GM23338 (cell line): ENCODE results near the gene YES1. TPM values are rescaled to one million over a fixed set of nuclear protein-coding genes. Genes with fewer than 3 reads are reported as not detected.

Source experiments
- ATAC-seq: fragments of 200-7000 bp; cut with Tn5 transposase; 3 replicates; pipeline ENCODE4 v1.9.1; 2020
- DNase-seq: peaks from one replicate; pipeline ENCODE4 v3.0.0-alpha.2; 2015; ENCODE audit warnings: low spot score
- H2AFZ ChIP-seq: fragments of 200-600 bp; sonication (generic); 2 replicates; pipeline ENCODE4 v1.8.0; 2016; ENCODE audit warnings: antibody characterized with exemption, mild to moderate bottlenecking, moderate library complexity
- H3F3A ChIP-seq: fragments of 200-600 bp; sonication (generic); replicated peaks from 2 replicates; pipeline ENCODE4 v1.8.0; 2017; ENCODE audit warnings: antibody characterized with exemption, mixed run types, low read depth
- H3K27ac ChIP-seq: fragments of 200-600 bp; sonication (generic); 2 replicates; pipeline ENCODE4 v1.6.1; 2016; ENCODE audit warnings: low read depth
- H3K27me3 ChIP-seq: fragments of 200-600 bp; sonication (generic); 2 replicates; pipeline ENCODE4 v1.8.0; 2016; ENCODE audit warnings: mild to moderate bottlenecking, mixed run types, moderate library complexity; ENCODE audit not compliant: insufficient read depth
- H3K36me3 ChIP-seq: fragments of 200-600 bp; sonication (generic); 2 replicates; pipeline ENCODE4 v1.8.0; 2016; ENCODE audit warnings: mild to moderate bottlenecking; ENCODE audit not compliant: insufficient read depth
- H3K4me1 ChIP-seq: fragments of 200-600 bp; sonication (generic); 2 replicates; pipeline ENCODE4 v1.8.0; 2016; ENCODE audit warnings: mild to moderate bottlenecking, moderate library complexity; ENCODE audit not compliant: insufficient read depth
- H3K4me2 ChIP-seq: fragments of 200-600 bp; sonication (generic); 2 replicates; pipeline ENCODE4 v1.7.1; 2017; ENCODE audit warnings: mixed run types
- H3K4me3 ChIP-seq: fragments of 200-600 bp; sonication (generic); 2 replicates; pipeline ENCODE4 v1.6.1; 2016; ENCODE audit warnings: mixed run types
- H3K79me2 ChIP-seq: fragments of 200-600 bp; sonication (generic); replicated peaks from 2 replicates; pipeline ENCODE4 v1.8.0; 2017; ENCODE audit warnings: mild to moderate bottlenecking; ENCODE audit not compliant: insufficient read depth
- H3K9me2 ChIP-seq: fragments of 200-600 bp; sonication (generic); 2 replicates; pipeline ENCODE4 v1.8.0; 2017; ENCODE audit not compliant: insufficient read depth
- H4K20me1 ChIP-seq: fragments of 200-600 bp; sonication (generic); replicated peaks from 2 replicates; pipeline ENCODE4 v1.8.0; 2017; ENCODE audit warnings: mild to moderate bottlenecking; ENCODE audit not compliant: insufficient read depth
- H3K27ac Mint-ChIP-seq: 2 replicates; pipeline ENCODE4 v1.8.0; 2020; ENCODE audit warnings: inconsistent platforms, mild to moderate bottlenecking, moderate library complexity, mixed read lengths
- H3K27me3 Mint-ChIP-seq: 3 replicates; pipeline ENCODE4 v1.8.0; 2022; ENCODE audit warnings: low read depth, mild to moderate bottlenecking, moderate library complexity, mixed read lengths, inconsistent platforms; ENCODE audit not compliant: insufficient read depth, poor library complexity
- H3K36me3 Mint-ChIP-seq: 3 replicates; pipeline ENCODE4 v1.8.0; 2021; ENCODE audit warnings: low read depth, mild to moderate bottlenecking, inconsistent platforms, moderate library complexity, mixed read lengths
- H3K4me1 Mint-ChIP-seq: 3 replicates; pipeline ENCODE4 v1.8.0; 2020; ENCODE audit warnings: mild to moderate bottlenecking, inconsistent platforms, mixed read lengths
- H3K4me3 Mint-ChIP-seq: 3 replicates; pipeline ENCODE4 v1.8.0; 2021; ENCODE audit warnings: moderate library complexity, mild to moderate bottlenecking, inconsistent platforms, mixed read lengths
- H3K9me3 Mint-ChIP-seq: 3 replicates; pipeline ENCODE4 v1.8.0; 2020; ENCODE audit warnings: moderate library complexity, mild to moderate bottlenecking, inconsistent platforms, mixed read lengths
- CREB1 ChIP-seq: fragments of 250-450 bp; sonication (Bioruptor Pico); IDR thresholded peaks from 2 replicates; pipeline ENCODE4 v1.5.0; 2020; ENCODE audit warnings: low read depth, mild to moderate bottlenecking, moderate library complexity
- ETS1 ChIP-seq: IDR thresholded peaks from 2 replicates; pipeline ENCODE4 v1.6.1; 2016; ENCODE audit warnings: antibody characterized with exemption
- EZH2 ChIP-seq: fragments of 200-600 bp; sonication (generic); IDR thresholded peaks from one replicate; pipeline ENCODE4 v1.8.0; 2017; ENCODE audit warnings: antibody characterized with exemption, mild to moderate bottlenecking, low read depth; ENCODE audit not compliant: unreplicated experiment
- EZH2phosphoT487 ChIP-seq: fragments of 200-600 bp; sonication (generic); IDR thresholded peaks from one replicate; pipeline ENCODE4 v1.8.1; 2018; ENCODE audit warnings: antibody characterized with exemption; ENCODE audit not compliant: unreplicated experiment
- JUNB ChIP-seq: IDR thresholded peaks from one replicate; pipeline ENCODE4 v1.6.1; 2016; ENCODE audit warnings: antibody characterized with exemption; ENCODE audit not compliant: unreplicated experiment
- NANOG ChIP-seq: IDR thresholded peaks from 2 replicates; pipeline ENCODE4 v1.6.1; 2016; ENCODE audit warnings: antibody characterized with exemption, borderline replicate concordance
- POLR2AphosphoS5 ChIP-seq: IDR thresholded peaks from 2 replicates; pipeline ENCODE4 v1.6.1; 2016; ENCODE audit warnings: antibody characterized with exemption, low read depth
- REST ChIP-seq: IDR thresholded peaks from one replicate; pipeline ENCODE4 v1.6.1; 2018; ENCODE audit warnings: antibody characterized with exemption; ENCODE audit not compliant: unreplicated experiment
- ZNF114 ChIP-seq: fragments of 250-450 bp; sonication (Bioruptor Pico); IDR thresholded peaks from 2 replicates; pipeline ENCODE4 v1.5.0; 2020; ENCODE audit warnings: mild to moderate bottlenecking, moderate library complexity
- ZNF331 ChIP-seq: fragments of 250-450 bp; sonication (Bioruptor Pico); IDR thresholded peaks from 2 replicates; pipeline ENCODE4 v1.5.0; 2020; ENCODE audit warnings: low read depth, mild to moderate bottlenecking, moderate library complexity
- ZNF462 ChIP-seq: fragments of 250-450 bp; sonication (Bioruptor Pico); IDR thresholded peaks from 2 replicates; pipeline ENCODE4 v1.5.0; 2020; ENCODE audit warnings: mild to moderate bottlenecking, moderate library complexity
- polyA plus RNA-seq: library from polyadenylated mRNA; unstranded; fragments of >200 nt; fragmentation: Nextera tagmentation; extraction: Ambion mirVana; gene quantifications from 2 replicates; pipeline ENCODE4 v1.2.1, GENCODE V29; 2016
- total RNA-seq: library from RNA; depleted of rRNA; stranded (reverse); fragments of >200 nt; shearing (Covaris generic); gene quantifications from 2 replicates; pipeline ENCODE4 v1.2.3, GENCODE V29; 2014
- TF ChIP-seq, protein P1 (sequence below), 2 experiments: fragments of 200-600 bp in 1 of 2; sonication (generic) in 1 of 2; conservative IDR thresholded peaks; 2 replicates each; pipeline versions ENCODE4 v1.5.1 to v1.6.1; 2016 to 2017; ENCODE audit warnings: antibody characterized with exemption in 2 of 2, low read depth in 2 of 2, mild to moderate bottlenecking in 2 of 2, moderate library complexity in 1 of 2

Gene YES1
- total and polyA plus RNA-seq, 2 experiments from 2014 or later = 25.4 to 327 TPM

- H3F3A ChIP-seq = no peaks in the 10 kb centered on the region
- peaks cover 10% of the 10 kb centered on the region; the same call in 1 of the 2 replicates for H3K36me3 ChIP-seq
- H3K79me2 ChIP-seq = peaks cover 36% of the 10 kb centered on the region
- H4K20me1 ChIP-seq = peaks cover 13% of the 10 kb centered on the region; the same call in 1 of the 2 replicates
- H3K4me3 ChIP-seq = no peak overlapping the region
- Mint-ChIP-seq H3K36me3 (peaks cover 20% of the 10 kb centered on the region), H3K9me3 (no peaks in the 10 kb centered on the region), H3K27me3 (no peaks in the 10 kb centered on the region), H3K4me3 (no peak overlapping the region), H3K4me1 (no peaks in the 10 kb centered on the region), H3K27ac (no peak overlapping the region)
- ATAC-seq = no peak
- H3K4me1 ChIP-seq = no peaks in the 10 kb centered on the region
- no peak for DNase-seq
- H2AFZ ChIP-seq = no peak overlapping the region
- H3K27me3 ChIP-seq = no peaks in the 10 kb centered on the region
- no peak overlapping the region for H3K4me2 ChIP-seq
- TF ChIP-seq ZNF462 (CRISPR knock-in tag) (no peak), NANOG (no peak), REST (no peak), POLR2AphosphoS5 (no peak), EZH2phosphoT487 (no peak), ZNF331 (no peak), ZNF114 (CRISPR knock-in tag) (no peak), EZH2 (no peak), JUNB (no peak), ETS1 (no peak), CREB1 (CRISPR knock-in tag) (no peak)
- TF ChIP-seq, protein P1, sequence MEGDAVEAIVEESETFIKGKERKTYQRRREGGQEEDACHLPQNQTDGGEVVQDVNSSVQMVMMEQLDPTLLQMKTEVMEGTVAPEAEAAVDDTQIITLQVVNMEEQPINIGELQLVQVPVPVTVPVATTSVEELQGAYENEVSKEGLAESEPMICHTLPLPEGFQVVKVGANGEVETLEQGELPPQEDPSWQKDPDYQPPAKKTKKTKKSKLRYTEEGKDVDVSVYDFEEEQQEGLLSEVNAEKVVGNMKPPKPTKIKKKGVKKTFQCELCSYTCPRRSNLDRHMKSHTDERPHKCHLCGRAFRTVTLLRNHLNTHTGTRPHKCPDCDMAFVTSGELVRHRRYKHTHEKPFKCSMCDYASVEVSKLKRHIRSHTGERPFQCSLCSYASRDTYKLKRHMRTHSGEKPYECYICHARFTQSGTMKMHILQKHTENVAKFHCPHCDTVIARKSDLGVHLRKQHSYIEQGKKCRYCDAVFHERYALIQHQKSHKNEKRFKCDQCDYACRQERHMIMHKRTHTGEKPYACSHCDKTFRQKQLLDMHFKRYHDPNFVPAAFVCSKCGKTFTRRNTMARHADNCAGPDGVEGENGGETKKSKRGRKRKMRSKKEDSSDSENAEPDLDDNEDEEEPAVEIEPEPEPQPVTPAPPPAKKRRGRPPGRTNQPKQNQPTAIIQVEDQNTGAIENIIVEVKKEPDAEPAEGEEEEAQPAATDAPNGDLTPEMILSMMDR (conservative IDR thresholded peaks at IDR 0.05; ENCODE audit: low read depth in 2 of 2) = no peak
- H3K9me2 ChIP-seq = no peaks in the 10 kb centered on the region
- H3K27ac ChIP-seq = no peak overlapping the region
Observed at GRCh38 chr18:755506-755905, 56.5 kb downstream of the YES1 start.
